Stimulated activated CD8-positive, alpha-beta memory T cell treated with anti-CD3 and anti-CD28 coated beads, Interleukin-15, amount 100 ng/mL, for 48 hours (primary cell): ENCODE results near the gene PHF3.

Source experiments
- DNase-seq, 2 donors: peaks; one replicate each; pipeline ENCODE4 v3.0.0-alpha.2; 2020; ENCODE audit warnings: low read depth in 2 of 2

Gene PHF3

DNA sequence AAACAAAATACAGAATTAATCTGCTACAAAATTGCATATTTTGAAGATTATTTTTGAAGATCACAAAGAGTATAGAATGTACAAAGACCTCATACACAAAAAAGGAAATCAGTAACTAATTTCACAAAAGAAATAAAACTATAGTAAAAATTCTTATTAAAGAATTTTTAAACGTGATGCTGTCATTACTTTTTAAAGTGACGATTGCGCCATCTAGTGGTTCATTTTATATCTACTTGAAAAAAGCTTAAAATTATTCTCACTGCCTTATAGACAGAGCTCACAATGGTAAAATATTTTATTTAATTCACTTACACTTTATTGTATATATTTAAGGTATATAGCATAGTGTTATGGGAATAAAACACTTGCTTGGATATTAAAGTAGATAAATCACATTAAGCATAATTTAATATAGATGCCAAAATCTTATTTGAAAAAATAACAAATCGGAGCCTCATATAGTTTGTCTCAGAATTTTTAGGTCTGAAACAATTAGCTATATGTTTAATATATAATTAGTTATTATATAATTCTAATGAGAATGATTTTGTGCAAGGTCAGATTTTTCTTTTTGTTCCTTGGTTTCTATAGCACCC lies 128.8 kb downstream of the PHF3 start:
- DNase-seq, result no peak
